GM12891 (cell line): ENCODE results near the gene IP6K3.

Experiments used
- POLR2A ChIP-seq: IDR thresholded peaks from 2 replicates; pipeline ENCODE4 v1.6.1; 2011; ENCODE audit warnings: low read depth, low read length, control low read depth
- POLR2AphosphoS5 ChIP-seq: IDR thresholded peaks from 2 replicates; pipeline ENCODE4 v1.6.1; 2011; ENCODE audit warnings: low read depth, low read length, control low read depth

GRCh38 chr6:33776186-33776585 lies 29.5 kb upstream of the IP6K3 start:
- TF ChIP-seq POLR2A: no peak
- TF ChIP-seq POLR2AphosphoS5: no peak
